Gastrocnemius medialis (tissue), 4 donors: Measurements from ENCODE around the gene KCNJ4. TPM values are rescaled to one million over a fixed set of nuclear protein-coding genes. Genes with fewer than 3 reads are reported as not detected.

Source experiments
- ATAC-seq, 2 donors: fragments of 150-250 bp; one replicate each; pipeline ENCODE4 v1.9.1; 2016
- DNase-seq, 2 donors: peaks; one replicate each; pipeline ENCODE4 v3.0.0-alpha.2; 2019
- H3K27ac ChIP-seq, 4 donors: fragments of 200-600 bp; sonication (generic); 1 replicate in 1 of 4; 2 replicates in 3 of 4; pipeline ENCODE4 v1.5.1; 2016 to 2018; ENCODE audit warnings: mild to moderate bottlenecking in 2 of 4, moderate library complexity in 1 of 4
- H3K27me3 ChIP-seq, 3 donors: fragments of 200-600 bp; sonication (generic) in 2 of 3; 1 replicate in 1 of 3; 2 replicates in 2 of 3; pipeline versions ENCODE4 v1.5.1 to v1.6.0; 2016 to 2019; ENCODE audit warnings: mild to moderate bottlenecking in 1 of 3, moderate library complexity in 1 of 3
- H3K36me3 ChIP-seq, 2 donors: fragments of 200-600 bp; sonication (generic) in 1 of 2; one replicate each; pipeline ENCODE4 v1.5.1; 2017 to 2018
- H3K4me1 ChIP-seq, 2 donors: fragments of 200-600 bp; sonication (generic) in 1 of 2; one replicate each; pipeline ENCODE4 v1.5.1; 2016 to 2017; ENCODE audit warnings: mild to moderate bottlenecking in 2 of 2
- H3K4me3 ChIP-seq, 4 donors: fragments of 200-600 bp; sonication (generic) in 3 of 4; 1 replicate in 1 of 4; 2 replicates in 3 of 4; pipeline ENCODE4 v1.5.1; 2016 to 2019; ENCODE audit warnings: mild to moderate bottlenecking in 2 of 4
- H3K9me3 ChIP-seq, 3 donors: fragments of 200-600 bp; sonication (generic) in 2 of 3; 1 replicate in 1 of 3; 2 replicates in 2 of 3; pipeline ENCODE4 v1.5.1; 2016 to 2019
- CTCF ChIP-seq, 5 experiments: fragments of 450-650 bp in 3 of 5; fragments of 200-600 bp in 2 of 5; sonication (generic) in 2 of 5; IDR thresholded peaks in 4 of 5; conservative IDR thresholded peaks in 1 of 5; 1 replicate in 4 of 5; 2 replicates in 1 of 5; pipeline ENCODE4 v1.5.1; 2016 to 2019; ENCODE audit warnings: antibody characterized with exemption in 5 of 5, mild to moderate bottlenecking in 3 of 5, moderate library complexity in 3 of 5
- POLR2A ChIP-seq, 2 donors: fragments of 450-650 bp; IDR thresholded peaks; one replicate each; pipeline ENCODE4 v1.6.1; 2017; ENCODE audit warnings: antibody characterized with exemption in 2 of 2, mild to moderate bottlenecking in 2 of 2, moderate library complexity in 2 of 2
- in situ Hi-C, 4 donors: fragments of 200-750 bp; cut with MboI; loops; one replicate each; pipeline versions ENCODE4 v1.15.0 to v1.8.0; 2017; ENCODE audit warnings: low sequenced_read_pairs in 4 of 4
- intact Hi-C: fragments of 100-400 bp; cut with DNase I; formaldehyde crosslinking; loops from one replicate; pipeline ENCODE4 v1.15.1; 2023; ENCODE audit warnings: low total_unique reads
- total RNA-seq, 4 donors: library from RNA; depleted of rRNA; stranded (reverse); fragments of >200 nt; gene quantifications; one replicate each; pipeline versions ENCODE4 v1.1.0 to v1.2.3, GENCODE V29; 2016

Gene KCNJ4
- total RNA-seq, 4 donors from 2014 or later, result not detected

DNA sequence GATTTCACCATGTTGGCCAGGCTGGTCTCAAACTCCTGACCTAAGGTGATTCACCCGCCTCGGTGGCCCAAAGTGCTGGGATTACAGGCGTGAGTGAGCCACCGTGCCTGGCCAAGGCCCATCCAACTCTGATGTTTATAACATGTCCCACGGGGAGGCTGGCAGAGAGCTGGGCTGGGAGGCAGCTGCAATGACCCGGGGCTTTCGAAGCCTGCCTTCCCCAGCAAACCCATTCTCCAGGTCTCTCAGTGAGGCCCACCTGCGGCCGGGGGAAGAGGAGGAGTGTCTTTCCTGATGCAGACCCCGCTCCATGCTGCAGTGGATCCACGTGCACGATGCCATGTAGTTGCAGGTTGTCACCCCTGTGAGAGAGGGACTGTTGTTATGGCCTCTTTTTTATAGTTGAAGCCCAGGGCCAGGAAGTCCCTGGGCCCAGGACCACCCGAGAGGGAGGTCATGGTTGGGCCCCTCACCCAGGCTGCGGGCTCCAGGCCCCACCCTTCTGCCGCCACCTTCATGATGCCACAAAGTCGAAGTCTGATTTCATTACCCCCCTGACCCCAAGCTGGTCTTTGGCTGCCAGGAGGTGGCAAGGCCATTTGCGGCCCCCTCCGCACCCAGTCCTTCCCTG, 38.3 kb downstream of the KCNJ4 start:
- DNase-seq (no peak), ATAC-seq (no peak)
- peaks cover 10 to 11% of the 10 kb centered on the region in 2 donors for H3K4me1 ChIP-seq
- H3K36me3 ChIP-seq, result no peaks in the 10 kb centered on the region
- no peaks in the 10 kb centered on the region for H3K27me3 ChIP-seq
- H3K4me3 ChIP-seq, result no peak overlapping the region
- no peak overlapping the region for H3K27ac ChIP-seq
- intact Hi-C loops, result no loop called here
- H3K9me3 ChIP-seq, result no peaks in the 10 kb centered on the region
- in situ Hi-C loops, result no loop called here
- TF ChIP-seq CTCF (IDR thresholded peaks at IDR 0.05 in 4 of 5, conservative IDR thresholded peaks at IDR 0.05 in 1 of 5) (no peak), POLR2A (IDR thresholded peaks at IDR 0.05) (no peak)

GRCh38 chr22:38415561-38416321, 39.3 kb downstream of the KCNJ4 start:
- no peak for TF ChIP-seq CTCF (IDR thresholded peaks at IDR 0.05 in 4 of 5, conservative IDR thresholded peaks at IDR 0.05 in 1 of 5)
- TF ChIP-seq POLR2A (IDR thresholded peaks at IDR 0.05), result no peak
- in situ Hi-C loops, result no loop called here
- no peak overlapping the region for H3K27ac ChIP-seq
- ATAC-seq (no peak), DNase-seq (no peak)
- H3K4me3 ChIP-seq, result no peak overlapping the region
- H3K4me1 ChIP-seq, result peaks cover 10 to 11% of the 10 kb centered on the region in 2 donors
- intact Hi-C loops, result no loop called here
- H3K27me3 ChIP-seq, result no peaks in the 10 kb centered on the region
- H3K9me3 ChIP-seq, result no peaks in the 10 kb centered on the region
- no peaks in the 10 kb centered on the region for H3K36me3 ChIP-seq

DNA sequence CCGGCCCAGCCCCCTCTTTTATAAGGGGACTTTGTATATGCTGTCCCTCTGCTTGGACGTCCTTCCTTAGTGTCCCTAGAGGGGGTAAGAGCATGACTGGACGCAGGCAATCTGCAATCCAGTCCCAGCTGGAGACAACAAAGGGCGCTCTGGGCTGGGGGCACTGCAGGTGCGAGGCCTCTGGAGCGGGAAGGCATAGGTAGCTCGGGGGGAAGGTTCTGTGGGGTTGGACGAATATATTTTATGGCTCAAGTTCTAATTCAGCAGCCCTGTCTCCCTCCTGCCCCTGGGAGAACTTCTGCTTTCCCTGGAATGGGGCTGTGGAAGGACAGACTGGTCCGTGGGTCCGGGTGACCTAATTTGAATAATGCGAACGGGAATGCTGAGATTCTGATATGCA, 40.0 kb downstream of the KCNJ4 start:
- no peak for DNase-seq

GRCh38 chr22:38414009-38414395, 41.0 kb downstream of the KCNJ4 start:
- H3K36me3 ChIP-seq, result no peaks in the 10 kb centered on the region
- in situ Hi-C loops (no loop called here), intact Hi-C loops (no loop called here)
- H3K27me3 ChIP-seq, result no peaks in the 10 kb centered on the region
- no peaks in the 10 kb centered on the region for H3K9me3 ChIP-seq
- H3K4me3 ChIP-seq, result no peak overlapping the region
- TF ChIP-seq CTCF (IDR thresholded peaks at IDR 0.05 in 4 of 5, conservative IDR thresholded peaks at IDR 0.05 in 1 of 5) (no peak), POLR2A (IDR thresholded peaks at IDR 0.05) (no peak)
- no peak overlapping the region for H3K27ac ChIP-seq
- peaks cover 10 to 11% of the 10 kb centered on the region in 2 donors for H3K4me1 ChIP-seq
- DNase-seq (no peak), ATAC-seq (no peak)

More for the DNA sequence above, 40.0 kb downstream of the KCNJ4 start:
- Histone ChIP-seq H3K9me3 (no peaks in the 10 kb centered on the region), H3K27me3 (no peaks in the 10 kb centered on the region), H3K4me1 (peaks cover 10 to 11% of the 10 kb centered on the region in 2 donors), H3K4me3 (no peak overlapping the region), H3K27ac (no peak overlapping the region), H3K36me3 (no peaks in the 10 kb centered on the region)
- in situ Hi-C loops (no loop called here), intact Hi-C loops (no loop called here)
- TF ChIP-seq CTCF (IDR thresholded peaks at IDR 0.05 in 4 of 5, conservative IDR thresholded peaks at IDR 0.05 in 1 of 5), result no peak
- no peak for TF ChIP-seq POLR2A (IDR thresholded peaks at IDR 0.05)
- no peak for ATAC-seq
